Prostate gland (tissue), 2 donors: ENCODE data around the gene SPP2. TPM values are rescaled to one million over a fixed set of nuclear protein-coding genes. Genes with fewer than 3 reads are reported as not detected.

ENCODE experiments used
- DNase-seq: peaks from one replicate; pipeline ENCODE4 v3.0.0-alpha.2; 2019; ENCODE audit warnings: low spot score
- H3K27ac ChIP-seq, 2 donors: fragments of 200-600 bp; sonication (generic); 2 replicates each; pipeline ENCODE4 v1.5.1; 2017 to 2019
- H3K27me3 ChIP-seq: fragments of 200-600 bp; sonication (generic); replicated peaks from 2 replicates; pipeline ENCODE4 v1.5.1; 2019; ENCODE audit not compliant: insufficient read depth
- H3K36me3 ChIP-seq, 2 donors: fragments of 200-600 bp; sonication (generic); 1 replicate in 1 of 2; 2 replicates in 1 of 2; pipeline versions ENCODE4 v1.5.1 to v1.8.1; 2017 to 2019
- H3K4me1 ChIP-seq: fragments of 200-600 bp; sonication (generic); replicated peaks from 2 replicates; pipeline ENCODE4 v1.5.1; 2019
- H3K4me3 ChIP-seq, 2 donors: fragments of 200-600 bp; sonication (generic); 2 replicates each; pipeline ENCODE4 v1.5.1; 2017 to 2019
- H3K9me3 ChIP-seq: fragments of 200-600 bp; sonication (generic); 2 replicates; pipeline ENCODE4 v1.5.1; 2017
- CTCF ChIP-seq, 4 experiments: fragments of 200-600 bp in 2 of 4; fragments of 450-650 bp in 2 of 4; sonication (generic) in 2 of 4; IDR thresholded peaks; 1 replicate in 3 of 4; 2 replicates in 1 of 4; pipeline ENCODE4 v1.5.1; 2016 to 2019; ENCODE audit warnings: antibody characterized with exemption in 4 of 4, mild to moderate bottlenecking in 2 of 4, moderate library complexity in 2 of 4
- POLR2A ChIP-seq: fragments of 450-650 bp; IDR thresholded peaks from one replicate; pipeline ENCODE4 v1.6.1; 2016; ENCODE audit warnings: antibody characterized with exemption, mild to moderate bottlenecking
- POLR2AphosphoS5 ChIP-seq: sonication (generic); formaldehyde crosslinking; IDR thresholded peaks from one replicate; pipeline ENCODE4 v1.6.1; 2017; ENCODE audit warnings: antibody characterized with exemption
- WGBS: methylation state at CpG from one replicate; pipeline ENCODE4 v1.1.5; 2018; 5-methylcytosine and 5-hydroxymethylcytosine counted together
- intact Hi-C: fragments of 100-400 bp; cut with DNase I; formaldehyde crosslinking; loops from one replicate; pipeline ENCODE4 v1.14.2; 2022
- total RNA-seq, 2 donors: library from RNA; depleted of rRNA; stranded (reverse); fragments of >200 nt; gene quantifications; one replicate each; pipeline ENCODE4 v1.1.0, GENCODE V29; 2016

Gene SPP2
- total RNA-seq, 2 donors from 2014 or later: not detected

- no peak for TF ChIP-seq POLR2AphosphoS5
- TF ChIP-seq POLR2A: no peak
- TF ChIP-seq CTCF (IDR thresholded peaks at IDR 0.05): no peak
- no peaks in the 10 kb centered on the region for H3K9me3 ChIP-seq
- H3K27me3 ChIP-seq: no peaks in the 10 kb centered on the region
- no peak for DNase-seq
- no peak overlapping the region for H3K27ac ChIP-seq
- intact Hi-C loops: no loop called here
- H3K4me1 ChIP-seq: no peaks in the 10 kb centered on the region
- no peaks in the 10 kb centered on the region for H3K36me3 ChIP-seq
- 71% methylated on average over 8 of the region's 8 CpGs for WGBS
- H3K4me3 ChIP-seq: no peak overlapping the region
Measured at GRCh38 chr2:234060236-234060635, 9.7 kb downstream of the SPP2 start.

- no peak for TF ChIP-seq POLR2A
- TF ChIP-seq CTCF (IDR thresholded peaks at IDR 0.05): no peak
- no peak for TF ChIP-seq POLR2AphosphoS5
- DNase-seq: no peak
- no peaks in the 10 kb centered on the region for H3K36me3 ChIP-seq
- no peak overlapping the region for H3K4me3 ChIP-seq
- H3K27ac ChIP-seq: no peak overlapping the region
- H3K27me3 ChIP-seq: no peaks in the 10 kb centered on the region
- H3K4me1 ChIP-seq: no peaks in the 10 kb centered on the region
- WGBS: 86% methylated on average over 6 of the region's 6 CpGs
- H3K9me3 ChIP-seq: no peaks in the 10 kb centered on the region
- intact Hi-C loops: no loop called here
Measured at GRCh38 chr2:234061624-234062257, 11.2 kb downstream of the SPP2 start.

GRCh38 chr2:234066587-234066986 lies 16.1 kb downstream of the SPP2 start:
- no peak for DNase-seq
- no peaks in the 10 kb centered on the region for H3K9me3 ChIP-seq
- H3K36me3 ChIP-seq: no peaks in the 10 kb centered on the region
- no peak overlapping the region for H3K4me3 ChIP-seq
- no peaks in the 10 kb centered on the region for H3K27me3 ChIP-seq
- no peak for TF ChIP-seq CTCF (IDR thresholded peaks at IDR 0.05)
- TF ChIP-seq POLR2A: no peak
- no peak for TF ChIP-seq POLR2AphosphoS5
- no peak overlapping the region for H3K27ac ChIP-seq
- intact Hi-C loops: no loop called here
- WGBS: 73% methylated on average over 2 of the region's 2 CpGs
- no peaks in the 10 kb centered on the region for H3K4me1 ChIP-seq

GRCh38 chr2:234071664-234072063 lies 21.2 kb downstream of the SPP2 start:
- TF ChIP-seq POLR2A (no peak), POLR2AphosphoS5 (no peak), CTCF (IDR thresholded peaks at IDR 0.05) (no peak)
- intact Hi-C loops: no loop called here
- Histone ChIP-seq H3K9me3 (no peaks in the 10 kb centered on the region), H3K27me3 (no peaks in the 10 kb centered on the region), H3K4me1 (no peaks in the 10 kb centered on the region), H3K36me3 (no peaks in the 10 kb centered on the region), H3K4me3 (no peak overlapping the region), H3K27ac (no peak overlapping the region)
- WGBS: 86% methylated on average over 3 of the region's 3 CpGs
- no peak for DNase-seq

- H3K27me3 ChIP-seq: no peaks in the 10 kb centered on the region
- intact Hi-C loops: no loop called here
- no peaks in the 10 kb centered on the region for H3K4me1 ChIP-seq
- H3K4me3 ChIP-seq: no peak overlapping the region
- WGBS: 90% methylated on average over 4 of the region's 4 CpGs
- H3K27ac ChIP-seq: no peak overlapping the region
- no peak for DNase-seq
- no peak for TF ChIP-seq CTCF (IDR thresholded peaks at IDR 0.05)
- TF ChIP-seq POLR2AphosphoS5: no peak
- TF ChIP-seq POLR2A: no peak
- no peaks in the 10 kb centered on the region for H3K9me3 ChIP-seq
- H3K36me3 ChIP-seq: no peaks in the 10 kb centered on the region
Measured at GRCh38 chr2:234072454-234072853, 22.0 kb downstream of the SPP2 start.
